Neural crest cell (in vitro differentiated cells): ENCODE measurements around the gene CLIC6. TPM values are rescaled to one million over a fixed set of nuclear protein-coding genes. Genes with fewer than 3 reads are reported as not detected.

Experiments
- DNase-seq: peaks from one replicate; pipeline ENCODE4 v3.0.0; 2021; ENCODE audit warnings: low read depth, mixed read lengths, low spot score
- H3K27ac Mint-ChIP-seq: one replicate; pipeline ENCODE4 v1.8.0; 2021; ENCODE audit warnings: mild to moderate bottlenecking, mixed read lengths; ENCODE audit not compliant: unreplicated experiment
- H3K27me3 Mint-ChIP-seq: 2 replicates; pipeline ENCODE4 v1.8.0; 2021; ENCODE audit warnings: low read depth, mild to moderate bottlenecking, mixed read lengths
- H3K36me3 Mint-ChIP-seq: 2 replicates; pipeline ENCODE4 v1.8.0; 2021; ENCODE audit warnings: low read depth, mild to moderate bottlenecking, mixed read lengths
- H3K4me1 Mint-ChIP-seq: 2 replicates; pipeline ENCODE4 v1.8.0; 2021; ENCODE audit warnings: mixed read lengths
- H3K4me3 Mint-ChIP-seq: one replicate; pipeline ENCODE4 v1.8.0; 2021; ENCODE audit warnings: mild to moderate bottlenecking, mixed read lengths
- H3K9me3 Mint-ChIP-seq: 2 replicates; pipeline ENCODE4 v1.8.0; 2021; ENCODE audit warnings: mixed read lengths
- CTCF ChIP-seq: fragments of 200-600 bp; sonication (generic); conservative IDR thresholded peaks from 2 replicates; pipeline ENCODE4 v1.5.0; 2021; ENCODE audit warnings: antibody characterized with exemption, mild to moderate bottlenecking
- total RNA-seq: library from RNA; stranded (reverse); gene quantifications from 2 replicates; pipeline ENCODE4 v1.2.1, GENCODE V29; 2021

The CLIC6 gene
- total RNA-seq, 1 donor from 2014 or later, result 0.19 TPM

- peaks cover 2% of the 10 kb centered on the region for H3K9me3 Mint-ChIP-seq
- no peak for TF ChIP-seq CTCF
- H3K36me3 Mint-ChIP-seq, result no peaks in the 10 kb centered on the region
- peaks cover 5% of the 10 kb centered on the region for H3K4me1 Mint-ChIP-seq
- H3K27me3 Mint-ChIP-seq, result no peaks in the 10 kb centered on the region
- no peak overlapping the region for H3K4me3 Mint-ChIP-seq
- no peak for DNase-seq
- no peak overlapping the region for H3K27ac Mint-ChIP-seq
Observed at GRCh38 chr21:34766862-34767261, 98.1 kb downstream of the CLIC6 start.

Other genes with a start within 250 kb of the CLIC6 start
- not detected in 2 replicates for gene SMIM34, start 245.0 kb upstream of the CLIC6 start, total RNA-seq
- gene KCNE1, start 156.8 kb upstream of the CLIC6 start, total RNA-seq, result 0.48 and 0.68 TPM in 2 replicates
- 13.0 and 14.2 TPM in 2 replicates for gene RCAN1, start 53.9 kb upstream of the CLIC6 start, total RNA-seq